ENCODE results near the gene WASF2.

- no peak for TF ChIP-seq TAF1 (IDR thresholded peaks at IDR 0.05; ENCODE audit: borderline replicate concordance, insufficient read depth, low read length)
- TF ChIP-seq REST (IDR thresholded peaks at IDR 0.05; ENCODE audit: insufficient read depth in 1 of 2, low read depth in 2 of 2, low read length in 2 of 2), result no peak
- TF ChIP-seq POLR2AphosphoS5 (IDR thresholded peaks at IDR 0.05; ENCODE audit: low read depth, low read length), result no peak
- no peak for TF ChIP-seq FOXP2 (optimal IDR thresholded peaks at IDR 0.05; ENCODE audit: borderline replicate concordance, extremely low read depth, extremely low read length, insufficient read depth)
- no peak for TF ChIP-seq SIN3A (IDR thresholded peaks at IDR 0.05; ENCODE audit: borderline replicate concordance, insufficient read depth, low read length)
These were observed 14.0 kb upstream of the WASF2 start for GRCh38 chr1:27503844-27504587.

Measured in PFSK-1 (cell line).